DOHH2 (cell line): ENCODE measurements around the gene PACRG.

Source experiments
- H3F3A ChIP-seq: fragments of 200-600 bp; sonication (generic), shearing (Covaris generic); 2 replicates; pipeline ENCODE4 v1.6.0; 2016; ENCODE audit warnings: antibody characterized with exemption, mild to moderate bottlenecking; ENCODE audit not compliant: control insufficient read depth, insufficient read depth
- H3K27ac ChIP-seq: fragments of 200-600 bp; sonication (generic); 2 replicates; pipeline ENCODE4 v1.5.1; 2014; ENCODE audit warnings: low read depth, mild to moderate bottlenecking, low read length, moderate library complexity
- H3K27me3 ChIP-seq: fragments of 200-600 bp; sonication (generic); 2 replicates; pipeline ENCODE4 v1.6.1; 2014; ENCODE audit warnings: mild to moderate bottlenecking, low read length, mixed read lengths; ENCODE audit not compliant: control insufficient read depth
- H3K36me3 ChIP-seq: fragments of 200-600 bp; sonication (generic); 2 replicates; pipeline ENCODE4 v1.6.1; 2014; ENCODE audit warnings: mild to moderate bottlenecking, low read length, moderate library complexity, mixed read lengths; ENCODE audit not compliant: control insufficient read depth
- H3K4me1 ChIP-seq: fragments of 200-600 bp; sonication (generic); 2 replicates; pipeline ENCODE4 v1.6.1; 2014; ENCODE audit warnings: mild to moderate bottlenecking, low read length, mixed read lengths; ENCODE audit not compliant: control insufficient read depth
- H3K4me2 ChIP-seq: fragments of 200-600 bp; sonication (generic); 2 replicates; pipeline ENCODE4 v1.6.0; 2014; ENCODE audit warnings: mild to moderate bottlenecking, low read length, moderate library complexity
- H3K4me3 ChIP-seq: fragments of 200-600 bp; sonication (generic); 2 replicates; pipeline ENCODE4 v1.5.1; 2014; ENCODE audit warnings: mild to moderate bottlenecking, low read length, mixed read lengths
- H3K79me2 ChIP-seq: fragments of 200-600 bp; sonication (generic); 2 replicates; pipeline ENCODE4 v1.6.1; 2014; ENCODE audit warnings: mild to moderate bottlenecking, low read length, mixed read lengths; ENCODE audit not compliant: control insufficient read depth
- H3K9me2 ChIP-seq: fragments of 200-600 bp; sonication (generic); replicated peaks from 2 replicates; pipeline ENCODE4 v1.6.1; 2014; ENCODE audit warnings: mild to moderate bottlenecking, low read length, mixed read lengths; ENCODE audit not compliant: control insufficient read depth
- H3K9me3 ChIP-seq: fragments of 200-600 bp; sonication (generic); 2 replicates; pipeline ENCODE4 v1.6.1; 2014; ENCODE audit warnings: antibody characterized with exemption, low read length, mixed read lengths; ENCODE audit not compliant: control insufficient read depth, insufficient read depth
- H4K20me1 ChIP-seq: fragments of 200-600 bp; sonication (generic); 2 replicates; pipeline ENCODE4 v1.6.0; 2014; ENCODE audit warnings: low read depth, mild to moderate bottlenecking, antibody characterized with exemption, low read length, moderate library complexity; ENCODE audit not compliant: control insufficient read depth, insufficient read depth
- EZH2phosphoT487 ChIP-seq: fragments of 200-600 bp; sonication (generic); IDR thresholded peaks from 2 replicates; pipeline ENCODE4 v1.6.1; 2017; ENCODE audit warnings: borderline replicate concordance, mild to moderate bottlenecking, antibody characterized with exemption, low read length, moderate library complexity, mixed read lengths
- TF ChIP-seq, protein P1 (sequence below): fragments of 200-600 bp; sonication (generic); IDR thresholded peaks from one replicate; pipeline ENCODE4 v1.5.1; 2014; ENCODE audit warnings: antibody characterized with exemption, mild to moderate bottlenecking, low read depth, low read length; ENCODE audit not compliant: poor library complexity, severe bottlenecking

Gene PACRG

GRCh38 chr6:163164175-163164900, 436.6 kb downstream of the PACRG start:
- H3K9me3 ChIP-seq = no peaks in the 10 kb centered on the region; the same call in 1 of the 2 replicates
- no peak overlapping the region for H3K27ac ChIP-seq
- no peaks in the 10 kb centered on the region for H3K4me1 ChIP-seq
- H3K27me3 ChIP-seq = no peaks in the 10 kb centered on the region
- H4K20me1 ChIP-seq = no peaks in the 10 kb centered on the region
- no peak overlapping the region for H3K4me3 ChIP-seq
- H3K9me2 ChIP-seq = no peaks in the 10 kb centered on the region
- TF ChIP-seq, protein P1, sequence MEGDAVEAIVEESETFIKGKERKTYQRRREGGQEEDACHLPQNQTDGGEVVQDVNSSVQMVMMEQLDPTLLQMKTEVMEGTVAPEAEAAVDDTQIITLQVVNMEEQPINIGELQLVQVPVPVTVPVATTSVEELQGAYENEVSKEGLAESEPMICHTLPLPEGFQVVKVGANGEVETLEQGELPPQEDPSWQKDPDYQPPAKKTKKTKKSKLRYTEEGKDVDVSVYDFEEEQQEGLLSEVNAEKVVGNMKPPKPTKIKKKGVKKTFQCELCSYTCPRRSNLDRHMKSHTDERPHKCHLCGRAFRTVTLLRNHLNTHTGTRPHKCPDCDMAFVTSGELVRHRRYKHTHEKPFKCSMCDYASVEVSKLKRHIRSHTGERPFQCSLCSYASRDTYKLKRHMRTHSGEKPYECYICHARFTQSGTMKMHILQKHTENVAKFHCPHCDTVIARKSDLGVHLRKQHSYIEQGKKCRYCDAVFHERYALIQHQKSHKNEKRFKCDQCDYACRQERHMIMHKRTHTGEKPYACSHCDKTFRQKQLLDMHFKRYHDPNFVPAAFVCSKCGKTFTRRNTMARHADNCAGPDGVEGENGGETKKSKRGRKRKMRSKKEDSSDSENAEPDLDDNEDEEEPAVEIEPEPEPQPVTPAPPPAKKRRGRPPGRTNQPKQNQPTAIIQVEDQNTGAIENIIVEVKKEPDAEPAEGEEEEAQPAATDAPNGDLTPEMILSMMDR = no peak
- TF ChIP-seq EZH2phosphoT487 = no peak
- H3F3A ChIP-seq = no peaks in the 10 kb centered on the region
- H3K79me2 ChIP-seq = no peaks in the 10 kb centered on the region
- H3K36me3 ChIP-seq = no peaks in the 10 kb centered on the region
- no peak overlapping the region for H3K4me2 ChIP-seq

DNA sequence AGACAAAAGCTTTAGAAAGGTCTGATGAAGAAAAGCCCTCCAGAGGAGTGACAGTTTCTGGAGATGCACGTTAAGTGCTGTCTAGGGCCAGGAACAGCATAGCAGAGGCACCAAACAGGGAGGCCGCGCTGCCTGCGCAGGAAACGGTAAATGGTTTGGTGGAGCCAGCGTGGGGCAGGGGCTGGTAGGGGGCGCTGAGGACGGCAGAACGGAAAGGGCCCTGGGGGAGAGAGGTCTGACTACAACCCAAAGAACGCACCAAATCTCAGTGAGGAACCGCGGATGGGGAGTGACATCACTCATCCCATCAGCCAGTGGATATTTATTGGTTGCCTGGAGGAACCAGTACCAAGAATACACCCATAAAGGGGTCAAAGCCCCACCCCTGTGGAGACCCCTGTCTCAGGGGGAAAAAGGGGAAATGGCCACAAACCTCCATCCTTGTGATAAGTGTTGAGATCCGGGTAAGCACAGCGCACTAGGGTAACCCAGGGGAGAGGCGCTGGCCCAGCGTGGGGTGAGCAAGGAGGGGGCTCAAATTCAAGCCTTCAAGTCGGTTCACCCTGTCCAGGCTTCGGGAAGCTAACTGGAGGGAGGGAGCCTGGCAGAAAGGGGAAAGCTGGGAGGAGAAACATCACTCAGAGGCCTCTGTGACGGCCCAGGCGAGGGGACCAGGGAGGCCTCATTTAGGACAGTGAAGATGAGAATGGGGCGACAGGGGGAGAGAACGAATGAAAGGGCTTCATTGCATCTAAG, 437.6 kb downstream of the PACRG start:
- no peaks in the 10 kb centered on the region for H3K27me3 ChIP-seq
- no peak overlapping the region for H3K4me2 ChIP-seq
- no peaks in the 10 kb centered on the region; the same call in 1 of the 2 replicates for H3K9me3 ChIP-seq
- no peaks in the 10 kb centered on the region for H3K4me1 ChIP-seq
- H4K20me1 ChIP-seq = no peaks in the 10 kb centered on the region
- no peaks in the 10 kb centered on the region for H3K79me2 ChIP-seq
- H3K27ac ChIP-seq = no peak overlapping the region
- no peaks in the 10 kb centered on the region for H3F3A ChIP-seq
- no peaks in the 10 kb centered on the region for H3K36me3 ChIP-seq
- TF ChIP-seq EZH2phosphoT487 = no peak
- TF ChIP-seq, protein P1 = no peak
- no peaks in the 10 kb centered on the region for H3K9me2 ChIP-seq
- no peak overlapping the region for H3K4me3 ChIP-seq

DNA sequence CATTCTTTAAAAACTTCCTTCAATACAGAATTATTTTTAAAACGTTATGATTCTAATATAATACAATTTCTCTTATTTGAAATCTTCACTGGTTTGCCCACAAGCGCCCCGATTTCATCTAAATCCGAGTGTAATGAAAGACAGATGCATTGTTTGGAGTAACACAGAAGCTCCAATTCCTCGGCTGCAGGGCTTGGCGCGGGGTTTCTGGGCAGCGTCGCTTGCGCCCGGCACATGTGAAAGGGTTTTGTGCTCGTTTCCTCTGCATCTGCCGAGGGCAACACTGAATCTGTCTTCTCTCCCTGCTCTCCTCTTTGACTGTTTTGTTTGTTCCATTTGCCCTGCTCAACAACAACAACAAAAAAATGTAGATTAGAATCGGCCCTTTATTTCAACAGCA, 438.1 kb downstream of the PACRG start:
- H3F3A ChIP-seq = no peaks in the 10 kb centered on the region
- H3K4me1 ChIP-seq = no peaks in the 10 kb centered on the region
- no peaks in the 10 kb centered on the region for H3K79me2 ChIP-seq
- H3K36me3 ChIP-seq = no peaks in the 10 kb centered on the region
- no peaks in the 10 kb centered on the region for H4K20me1 ChIP-seq
- no peak overlapping the region for H3K4me2 ChIP-seq
- H3K9me2 ChIP-seq = no peaks in the 10 kb centered on the region
- TF ChIP-seq, protein P1 = no peak
- no peak for TF ChIP-seq EZH2phosphoT487
- H3K9me3 ChIP-seq = peaks cover 3% of the 10 kb centered on the region; the same call in 1 of the 2 replicates
- no peaks in the 10 kb centered on the region for H3K27me3 ChIP-seq
- H3K27ac ChIP-seq = no peak overlapping the region
- H3K4me3 ChIP-seq = no peak overlapping the region
